IMR-90 (cell line): ENCODE results near the gene SCYL3. TPM values are rescaled to one million over a fixed set of nuclear protein-coding genes. Genes with fewer than 3 reads are reported as not detected.

Experiments
- ATAC-seq: fragments of 200-7000 bp; cut with Tn5 transposase; 2 replicates; pipeline ENCODE4 v1.9.1; 2020; ENCODE audit warnings: low read depth, mild to moderate bottlenecking, moderate library complexity
- BruUV-seq: library from RNA; stranded (reverse); fragments of 400-500 nt; replicated peaks from 2 replicates; lab custom pipeline; 2021; lab: Mats Ljungman, UMichigan
- CTCF ChIA-PET: fragments of 300-600 bp; formaldehyde crosslinking; extraction: SDS; loops from one replicate; lab custom pipeline; 2021; ENCODE audit warnings: antibody characterized with exemption; lab: Yijun Ruan, JAX
- POLR2A ChIA-PET: fragments of 300-600 bp; sonication (Branson Sonifier 250); formaldehyde crosslinking; loops from one replicate; lab custom pipeline; 2022; ENCODE audit warnings: antibody characterized with exemption; ENCODE audit not compliant: unreplicated experiment; lab: Charles Lee
- DNase-seq: peaks from one replicate; pipeline ENCODE4 v3.0.0; 2013
- H2AFZ ChIP-seq: replicated peaks from 2 replicates; pipeline ENCODE3; 2013; ENCODE audit warnings: low read length, mild to moderate bottlenecking; ENCODE audit not compliant: poor library complexity
- H2AK5ac ChIP-seq: 2 replicates; pipeline ENCODE4 v1.6.1; 2013; ENCODE audit warnings: low read depth, low read length, inconsistent platforms
- H2AK9ac ChIP-seq: replicated peaks from 2 replicates; pipeline ENCODE3; 2013; ENCODE audit warnings: mild to moderate bottlenecking, low read depth, low read length, moderate library complexity; ENCODE audit not compliant: poor library complexity
- H2BK120ac ChIP-seq: 2 replicates; pipeline ENCODE4 v1.6.1; 2013; ENCODE audit warnings: low read depth, low read length, inconsistent platforms
- H2BK15ac ChIP-seq: 3 replicates; pipeline ENCODE4 v1.6.1; 2013; ENCODE audit warnings: low read depth, low read length, inconsistent platforms
- H2BK20ac ChIP-seq: 2 replicates; pipeline ENCODE4 v1.6.1; 2013; ENCODE audit warnings: low read depth, mild to moderate bottlenecking, inconsistent platforms, low read length, moderate library complexity
- H2BK5ac ChIP-seq: 2 replicates; pipeline ENCODE4 v1.6.1; 2013; ENCODE audit warnings: mild to moderate bottlenecking, low read depth, low read length, inconsistent platforms; ENCODE audit not compliant: poor library complexity, severe bottlenecking
- H3K14ac ChIP-seq: replicated peaks from 2 replicates; pipeline ENCODE4 v1.6.1; 2013; ENCODE audit warnings: low read depth, low read length, inconsistent platforms
- H3K18ac ChIP-seq: 2 replicates; pipeline ENCODE4 v1.6.1; 2013; ENCODE audit warnings: low read depth, low read length, control low read depth
- H3K23ac ChIP-seq: 2 replicates; pipeline ENCODE4 v1.6.1; 2013; ENCODE audit warnings: low read depth, low read length, inconsistent platforms
- H3K27ac ChIP-seq: 2 replicates; pipeline ENCODE4 v1.5.1; 2013; ENCODE audit warnings: mild to moderate bottlenecking, control low read depth, low read length; ENCODE audit not compliant: insufficient read depth
- H3K27me3 ChIP-seq: 2 replicates; pipeline ENCODE4 v1.6.1; 2013; ENCODE audit warnings: low read length; ENCODE audit not compliant: control insufficient read depth, insufficient read depth
- H3K36me3 ChIP-seq: 2 replicates; pipeline ENCODE4 v1.6.1; 2013; ENCODE audit warnings: low read length, mixed read lengths; ENCODE audit not compliant: control insufficient read depth, insufficient read depth
- H3K4ac ChIP-seq: 2 replicates; pipeline ENCODE4 v1.6.1; 2013; ENCODE audit warnings: low read depth, low read length, inconsistent platforms
- H3K4me1 ChIP-seq: 2 replicates; pipeline ENCODE4 v1.6.1; 2013; ENCODE audit warnings: low read length, mixed read lengths; ENCODE audit not compliant: control insufficient read depth, insufficient read depth
- H3K4me2 ChIP-seq: 2 replicates; pipeline ENCODE4 v1.6.1; 2013; ENCODE audit warnings: low read depth, mild to moderate bottlenecking, control low read depth, low read length, moderate library complexity
- H3K4me3 ChIP-seq: 2 replicates; pipeline ENCODE4 v1.5.1; 2013; ENCODE audit warnings: low read depth, mild to moderate bottlenecking, control low read depth, low read length, moderate library complexity; ENCODE audit not compliant: insufficient read depth
- H3K56ac ChIP-seq: 2 replicates; pipeline ENCODE4 v1.6.1; 2013; ENCODE audit warnings: low read length, inconsistent platforms; ENCODE audit not compliant: insufficient read depth; ENCODE audit errors: extremely low read depth
- H3K79me1 ChIP-seq, 2 experiments: 2 replicates each; pipeline ENCODE4 v1.6.1; 2013; ENCODE audit warnings: low read length in 2 of 2, inconsistent platforms in 1 of 2, low read depth in 1 of 2
- H3K9ac ChIP-seq: 2 replicates; pipeline ENCODE4 v1.6.1; 2013; ENCODE audit warnings: low read depth, low read length, control low read depth
- H3K9me1 ChIP-seq: 2 replicates; pipeline ENCODE4 v1.6.1; 2013; ENCODE audit warnings: low read length, inconsistent platforms; ENCODE audit not compliant: insufficient read depth
- H3K9me3 ChIP-seq: 2 replicates; pipeline ENCODE4 v1.6.1; 2013; ENCODE audit warnings: low read length; ENCODE audit not compliant: control insufficient read depth, insufficient read depth
- H4K20me1 ChIP-seq: 2 replicates; pipeline ENCODE4 v1.6.1; 2013; ENCODE audit warnings: low read length, inconsistent platforms; ENCODE audit not compliant: insufficient read depth
- H4K5ac ChIP-seq: 2 replicates; pipeline ENCODE4 v1.6.1; 2013; ENCODE audit warnings: mild to moderate bottlenecking, low read depth, low read length, control low read depth
- H4K8ac ChIP-seq, 2 experiments: 2 replicates each; pipeline ENCODE4 v1.6.1; 2013; ENCODE audit warnings: low read depth in 2 of 2, low read length in 2 of 2, control low read depth in 1 of 2, inconsistent platforms in 1 of 2
- H4K91ac ChIP-seq: 2 replicates; pipeline ENCODE4 v1.6.1; 2013; ENCODE audit warnings: low read depth, low read length, inconsistent platforms; ENCODE audit not compliant: insufficient read depth
- CEBPB ChIP-seq: IDR thresholded peaks from 2 replicates; pipeline ENCODE4 v1.6.1; 2012; ENCODE audit warnings: low read depth, low read length, improper control_type of control experiment
- CHD1 ChIP-seq: IDR thresholded peaks from 2 replicates; pipeline ENCODE4 v1.6.1; 2012; ENCODE audit warnings: low read depth, low read length, improper control_type of control experiment
- CTCF ChIP-seq: conservative IDR thresholded peaks from 2 replicates; pipeline ENCODE4 v1.5.1; 2012; ENCODE audit warnings: mild to moderate bottlenecking, low read depth, low read length, improper control_type of control experiment
- ELK1 ChIP-seq: fragments of 150-350 bp; IDR thresholded peaks from 2 replicates; pipeline ENCODE4 v1.6.1; 2016; ENCODE audit warnings: low read depth, mild to moderate bottlenecking, low read length, moderate library complexity, borderline replicate concordance
- FOS ChIP-seq: fragments of 150-350 bp; IDR thresholded peaks from 2 replicates; pipeline ENCODE4 v1.6.1; 2016; ENCODE audit warnings: low read depth, low read length
- MAFK ChIP-seq: IDR thresholded peaks from 2 replicates; pipeline ENCODE4 v1.6.1; 2012; ENCODE audit warnings: low read depth, low read length, improper control_type of control experiment
- MXI1 ChIP-seq: IDR thresholded peaks from 2 replicates; pipeline ENCODE4 v1.6.1; 2012; ENCODE audit warnings: low read depth, mild to moderate bottlenecking, low read length, moderate library complexity, borderline replicate concordance
- NFE2L2 ChIP-seq: fragments of 150-350 bp; IDR thresholded peaks from 2 replicates; pipeline ENCODE4 v1.6.1; 2016; ENCODE audit warnings: low read depth, mild to moderate bottlenecking, low read length
- POLR2A ChIP-seq: IDR thresholded peaks from 2 replicates; pipeline ENCODE4 v1.6.1; 2012; ENCODE audit warnings: mild to moderate bottlenecking, low read depth, low read length
- RCOR1 ChIP-seq: IDR thresholded peaks from 2 replicates; pipeline ENCODE4 v1.6.1; 2012; ENCODE audit warnings: mild to moderate bottlenecking, low read length, improper control_type of control experiment; ENCODE audit not compliant: insufficient replicate concordance
- RFX5 ChIP-seq: IDR thresholded peaks from 2 replicates; pipeline ENCODE4 v1.8.0; 2012; ENCODE audit warnings: low read depth, mild to moderate bottlenecking, low read length, moderate library complexity
- USF2 ChIP-seq: fragments of 150-350 bp; IDR thresholded peaks from 2 replicates; pipeline ENCODE4 v1.6.1; 2017; ENCODE audit warnings: mild to moderate bottlenecking, antibody characterized with exemption, low read length, low read depth
- WGBS, 2 experiments: methylation state at CpG; one replicate each; pipeline versions ENCODE4 v1.1.5 to v1.1.7; 2013; ENCODE audit warnings: missing lambda C conversion rate in 2 of 2; ENCODE audit not compliant: insufficient read length in 1 of 2; ENCODE audit errors: extremely low coverage in 2 of 2; 5-methylcytosine and 5-hydroxymethylcytosine counted together
- dilution Hi-C: fragments of 300-500 bp; cut with HindIII; formaldehyde crosslinking; loops from one replicate; pipeline ENCODE4 v1.14.3; 2018; ENCODE audit warnings: low sequenced_read_pairs; ENCODE audit not compliant: unreplicated experiment
- in situ Hi-C: fragments of 300-500 bp; cut with MboI; formaldehyde crosslinking; loops from 3 replicates; pipeline ENCODE4 v1.14.3; 2019; ENCODE audit warnings: low sequenced_read_pairs, inconsistent platforms, mixed read lengths
- intact Hi-C: fragments of 100-400 bp; cut with micrococcal nuclease; formaldehyde crosslinking; loops from 2 replicates; pipeline ENCODE4 v1.10.0; 2022
- polyA plus RNA-seq, 3 experiments: library from polyadenylated mRNA; depleted of rRNA; stranded (reverse); fragments of >200 nt; gene quantifications; 2 replicates each; pipeline ENCODE4 v1.2.3, GENCODE V29; 2012; ENCODE audit warnings: low replicate concordance in 1 of 3
- total RNA-seq: library from RNA; depleted of rRNA; stranded (reverse); fragments of >200 nt; gene quantifications from 2 replicates; pipeline ENCODE4 v1.2.3, GENCODE V29; 2012

Gene SCYL3
- total and polyA plus RNA-seq, 2 of the 4 experiments (the other 2 are of a cell fraction) = 3.9 to 8.4 TPM

GRCh38 chr1:169838942-169839341 lies 54.8 kb downstream of the SCYL3 start:
- TF ChIP-seq MAFK (no peak), CTCF (no peak), RCOR1 (no peak), ELK1 (no peak), RFX5 (no peak), POLR2A (no peak), CHD1 (no peak), USF2 (no peak), FOS (no peak), CEBPB (no peak), MXI1 (no peak), NFE2L2 (no peak)
- in situ Hi-C loops (no loop called here), dilution Hi-C loops (no loop called here), intact Hi-C loops (no loop called here)
- no peak for ATAC-seq
- no peak overlapping the region for H2AFZ ChIP-seq
- H3K4me2 ChIP-seq = no peak overlapping the region
- H3K79me1 ChIP-seq = peaks cover 0 to 11% of the 10 kb centered on the region in 2 experiments; a peak in 2 of 4 replicates
- no peaks in the 10 kb centered on the region for H3K9me1 ChIP-seq
- no CpG with 5 or more reads among the region's 4 CpGs for WGBS, 2 experiments
- no peak overlapping the region for H2BK5ac ChIP-seq
- no peak overlapping the region for H4K5ac ChIP-seq
- H3K4ac ChIP-seq = no peak overlapping the region
- no peak overlapping the region for H3K4me3 ChIP-seq
- no peak overlapping the region for H3K23ac ChIP-seq
- DNase-seq = no peak
- H3K9ac ChIP-seq = no peak overlapping the region
- no TSS peak for BruUV-seq
- CTCF ChIA-PET = no interaction called here
- no peaks in the 10 kb centered on the region for H3K9me3 ChIP-seq
- H3K36me3 ChIP-seq = peaks cover 3% of the 10 kb centered on the region; the same call in 1 of the 2 replicates
- H3K27me3 ChIP-seq = no peaks in the 10 kb centered on the region
- no peak overlapping the region for H4K91ac ChIP-seq
- no peak overlapping the region for H2BK120ac ChIP-seq
- H2AK5ac ChIP-seq = no peak overlapping the region
- H2AK9ac ChIP-seq = no peak overlapping the region
- H3K27ac ChIP-seq = no peak overlapping the region
- no peak overlapping the region for H2BK15ac ChIP-seq
- no peaks in the 10 kb centered on the region for H3K4me1 ChIP-seq
- H3K18ac ChIP-seq = no peak overlapping the region
- H4K20me1 ChIP-seq = no peaks in the 10 kb centered on the region
- no peak overlapping the region for H4K8ac ChIP-seq
- no peak overlapping the region for H3K56ac ChIP-seq
- POLR2A ChIA-PET = no interaction called here
- H2BK20ac ChIP-seq = no peak overlapping the region
- no peak overlapping the region for H3K14ac ChIP-seq
